SK-N-SH treated with all-trans-retinoic acid at 6 μM for 48 hours (cell line): ENCODE measurements around the gene GXYLT2.

Experiments
- ATAC-seq: fragments of 200-7000 bp; cut with Tn5 transposase; 3 replicates; pipeline ENCODE4 v1.9.1; 2020; ENCODE audit warnings: mild to moderate bottlenecking, moderate library complexity
- ARNTL ChIP-seq: fragments of 450-650 bp; formaldehyde crosslinking; IDR thresholded peaks from 2 replicates; pipeline ENCODE4 v1.5.0; 2020; ENCODE audit warnings: low read depth, mild to moderate bottlenecking, moderate library complexity, borderline replicate concordance
- BACH2 ChIP-seq: fragments of 250-450 bp; sonication (Bioruptor Pico); IDR thresholded peaks from 2 replicates; pipeline ENCODE4 v1.9.0; 2021; ENCODE audit warnings: mild to moderate bottlenecking, borderline replicate concordance
- CSDC2 ChIP-seq: fragments of 250-450 bp; sonication (Bioruptor Pico); IDR thresholded peaks from 2 replicates; pipeline ENCODE4 v1.5.0; 2020; ENCODE audit warnings: mild to moderate bottlenecking, moderate library complexity
- GLIS3 ChIP-seq: fragments of 250-450 bp; sonication (Bioruptor Pico); IDR thresholded peaks from 2 replicates; pipeline ENCODE4 v1.5.0; 2020; ENCODE audit warnings: mild to moderate bottlenecking, moderate library complexity
- ISL1 ChIP-seq: fragments of 250-450 bp; sonication (Bioruptor Pico); IDR thresholded peaks from 2 replicates; pipeline ENCODE4 v2.1.2; 2022; ENCODE audit warnings: mild to moderate bottlenecking, moderate library complexity
- OSR1 ChIP-seq: fragments of 250-450 bp; sonication (Bioruptor Pico); IDR thresholded peaks from 2 replicates; pipeline ENCODE4 v1.8.0; 2022; ENCODE audit warnings: moderate library complexity, mild to moderate bottlenecking, inconsistent platforms
- PPARA ChIP-seq: fragments of 250-450 bp; sonication (Bioruptor Pico); IDR thresholded peaks from 2 replicates; pipeline ENCODE4 v1.5.0; 2020; ENCODE audit warnings: mild to moderate bottlenecking, borderline replicate concordance
- RARB ChIP-seq: fragments of 250-450 bp; sonication (Bioruptor Pico); IDR thresholded peaks from 2 replicates; pipeline ENCODE4 v1.8.0; 2021; ENCODE audit warnings: mild to moderate bottlenecking, moderate library complexity
- SNAI2 ChIP-seq: fragments of 250-450 bp; sonication (Bioruptor Pico); IDR thresholded peaks from 2 replicates; pipeline ENCODE4 v1.5.0; 2020; ENCODE audit warnings: mild to moderate bottlenecking, moderate library complexity
- TCF4 ChIP-seq: fragments of 250-450 bp; sonication (Bioruptor Pico); IDR thresholded peaks from 2 replicates; pipeline ENCODE4 v1.8.0; 2021; ENCODE audit warnings: mild to moderate bottlenecking, moderate library complexity, borderline replicate concordance
- TOX ChIP-seq: fragments of 250-450 bp; sonication (Bioruptor Pico); IDR thresholded peaks from 2 replicates; pipeline ENCODE4 v1.8.0; 2021; ENCODE audit warnings: mild to moderate bottlenecking, moderate library complexity, borderline replicate concordance
- ZC3H10 ChIP-seq: fragments of 250-450 bp; sonication (Bioruptor Pico); IDR thresholded peaks from 2 replicates; pipeline ENCODE4 v1.5.1; 2021; ENCODE audit warnings: mild to moderate bottlenecking, moderate library complexity
- ZFP3 ChIP-seq: fragments of 250-450 bp; sonication (Bioruptor Pico); IDR thresholded peaks from 2 replicates; pipeline ENCODE4 v1.5.0; 2020; ENCODE audit warnings: mild to moderate bottlenecking, moderate library complexity
- ZFP30 ChIP-seq: fragments of 450-650 bp; formaldehyde crosslinking; IDR thresholded peaks from 2 replicates; pipeline ENCODE4 v1.5.0; 2022; ENCODE audit warnings: mild to moderate bottlenecking, moderate library complexity
- ZNF565 ChIP-seq: fragments of 450-650 bp; formaldehyde crosslinking; conservative IDR thresholded peaks from 2 replicates; pipeline ENCODE4 v1.5.0; 2020; ENCODE audit warnings: low read depth, mild to moderate bottlenecking, moderate library complexity
- ZNF70 ChIP-seq: fragments of 450-650 bp; formaldehyde crosslinking; IDR thresholded peaks from 2 replicates; pipeline ENCODE4 v1.5.0; 2020; ENCODE audit warnings: mild to moderate bottlenecking, moderate library complexity
- ZNF8 ChIP-seq: fragments of 450-650 bp; formaldehyde crosslinking; IDR thresholded peaks from 2 replicates; pipeline ENCODE4 v1.5.0; 2020; ENCODE audit warnings: mild to moderate bottlenecking, moderate library complexity
- TF ChIP-seq, protein P1 (sequence below): fragments of 250-450 bp; sonication (Bioruptor Pico); IDR thresholded peaks from 2 replicates; pipeline ENCODE4 v1.5.0; 2020; ENCODE audit warnings: mild to moderate bottlenecking, moderate library complexity
- TF ChIP-seq, protein P2 (sequence below): fragments of 250-450 bp; sonication (Bioruptor Pico); IDR thresholded peaks from 2 replicates; pipeline ENCODE4 v1.8.0; 2021; ENCODE audit warnings: low read depth, mild to moderate bottlenecking, moderate library complexity, borderline replicate concordance
- TF ChIP-seq, protein P3 (sequence below): fragments of 250-450 bp; sonication (Bioruptor Pico); IDR thresholded peaks from 2 replicates; pipeline ENCODE4 v1.8.0; 2020; ENCODE audit warnings: mild to moderate bottlenecking, moderate library complexity, borderline replicate concordance
- TF ChIP-seq, protein P4 (sequence below): fragments of 250-450 bp; sonication (Bioruptor Pico); IDR thresholded peaks from 2 replicates; pipeline ENCODE4 v1.5.1; 2021; ENCODE audit warnings: mild to moderate bottlenecking, moderate library complexity

The GXYLT2 gene

DNA sequence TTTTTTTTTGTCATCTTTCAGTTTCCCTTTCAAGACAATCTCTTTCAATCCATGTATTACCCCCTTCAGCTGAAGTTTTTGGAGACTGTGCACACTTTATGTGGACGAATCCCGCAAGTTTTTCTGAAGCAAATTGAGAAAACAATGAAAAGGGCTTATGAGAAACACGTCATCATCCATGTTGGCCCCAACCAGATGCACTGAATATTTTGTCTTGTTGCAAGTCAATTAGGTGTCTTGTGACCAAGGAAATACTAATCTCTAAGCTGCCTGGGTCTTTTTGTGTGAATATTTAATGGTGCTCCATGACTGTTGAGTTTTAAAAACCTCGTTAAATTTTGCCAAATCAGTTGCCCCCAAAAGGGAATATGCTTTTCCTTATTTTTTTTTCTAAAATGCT, 87.1 kb downstream of the GXYLT2 start:
- no peak for ATAC-seq
- TF ChIP-seq ZNF8 (CRISPR knock-in tag) (no peak), ZFP3 (CRISPR knock-in tag) (no peak), ISL1 (CRISPR knock-in tag) (no peak), SNAI2 (CRISPR knock-in tag) (no peak), BACH2 (CRISPR knock-in tag) (no peak), RARB (CRISPR knock-in tag) (no peak), ARNTL (CRISPR knock-in tag) (no peak), OSR1 (CRISPR knock-in tag) (no peak), ZC3H10 (CRISPR knock-in tag) (no peak), TOX (CRISPR knock-in tag) (no peak), GLIS3 (CRISPR knock-in tag) (no peak), ZFP30 (CRISPR knock-in tag) (no peak), TCF4 (CRISPR knock-in tag) (no peak)
- TF ChIP-seq, protein P1, sequence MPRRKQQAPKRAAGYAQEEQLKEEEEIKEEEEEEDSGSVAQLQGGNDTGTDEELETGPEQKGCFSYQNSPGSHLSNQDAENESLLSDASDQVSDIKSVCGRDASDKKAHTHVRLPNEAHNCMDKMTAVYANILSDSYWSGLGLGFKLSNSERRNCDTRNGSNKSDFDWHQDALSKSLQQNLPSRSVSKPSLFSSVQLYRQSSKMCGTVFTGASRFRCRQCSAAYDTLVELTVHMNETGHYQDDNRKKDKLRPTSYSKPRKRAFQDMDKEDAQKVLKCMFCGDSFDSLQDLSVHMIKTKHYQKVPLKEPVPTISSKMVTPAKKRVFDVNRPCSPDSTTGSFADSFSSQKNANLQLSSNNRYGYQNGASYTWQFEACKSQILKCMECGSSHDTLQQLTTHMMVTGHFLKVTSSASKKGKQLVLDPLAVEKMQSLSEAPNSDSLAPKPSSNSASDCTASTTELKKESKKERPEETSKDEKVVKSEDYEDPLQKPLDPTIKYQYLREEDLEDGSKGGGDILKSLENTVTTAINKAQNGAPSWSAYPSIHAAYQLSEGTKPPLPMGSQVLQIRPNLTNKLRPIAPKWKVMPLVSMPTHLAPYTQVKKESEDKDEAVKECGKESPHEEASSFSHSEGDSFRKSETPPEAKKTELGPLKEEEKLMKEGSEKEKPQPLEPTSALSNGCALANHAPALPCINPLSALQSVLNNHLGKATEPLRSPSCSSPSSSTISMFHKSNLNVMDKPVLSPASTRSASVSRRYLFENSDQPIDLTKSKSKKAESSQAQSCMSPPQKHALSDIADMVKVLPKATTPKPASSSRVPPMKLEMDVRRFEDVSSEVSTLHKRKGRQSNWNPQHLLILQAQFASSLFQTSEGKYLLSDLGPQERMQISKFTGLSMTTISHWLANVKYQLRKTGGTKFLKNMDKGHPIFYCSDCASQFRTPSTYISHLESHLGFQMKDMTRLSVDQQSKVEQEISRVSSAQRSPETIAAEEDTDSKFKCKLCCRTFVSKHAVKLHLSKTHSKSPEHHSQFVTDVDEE = no peak
- TF ChIP-seq, protein P2, sequence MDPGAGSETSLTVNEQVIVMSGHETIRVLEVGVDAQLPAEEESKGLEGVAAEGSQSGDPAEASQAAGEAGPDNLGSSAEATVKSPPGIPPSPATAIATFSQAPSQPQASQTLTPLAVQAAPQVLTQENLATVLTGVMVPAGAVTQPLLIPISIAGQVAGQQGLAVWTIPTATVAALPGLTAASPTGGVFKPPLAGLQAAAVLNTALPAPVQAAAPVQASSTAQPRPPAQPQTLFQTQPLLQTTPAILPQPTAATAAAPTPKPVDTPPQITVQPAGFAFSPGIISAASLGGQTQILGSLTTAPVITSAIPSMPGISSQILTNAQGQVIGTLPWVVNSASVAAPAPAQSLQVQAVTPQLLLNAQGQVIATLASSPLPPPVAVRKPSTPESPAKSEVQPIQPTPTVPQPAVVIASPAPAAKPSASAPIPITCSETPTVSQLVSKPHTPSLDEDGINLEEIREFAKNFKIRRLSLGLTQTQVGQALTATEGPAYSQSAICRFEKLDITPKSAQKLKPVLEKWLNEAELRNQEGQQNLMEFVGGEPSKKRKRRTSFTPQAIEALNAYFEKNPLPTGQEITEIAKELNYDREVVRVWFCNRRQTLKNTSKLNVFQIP = no peak
- TF ChIP-seq, protein P3, sequence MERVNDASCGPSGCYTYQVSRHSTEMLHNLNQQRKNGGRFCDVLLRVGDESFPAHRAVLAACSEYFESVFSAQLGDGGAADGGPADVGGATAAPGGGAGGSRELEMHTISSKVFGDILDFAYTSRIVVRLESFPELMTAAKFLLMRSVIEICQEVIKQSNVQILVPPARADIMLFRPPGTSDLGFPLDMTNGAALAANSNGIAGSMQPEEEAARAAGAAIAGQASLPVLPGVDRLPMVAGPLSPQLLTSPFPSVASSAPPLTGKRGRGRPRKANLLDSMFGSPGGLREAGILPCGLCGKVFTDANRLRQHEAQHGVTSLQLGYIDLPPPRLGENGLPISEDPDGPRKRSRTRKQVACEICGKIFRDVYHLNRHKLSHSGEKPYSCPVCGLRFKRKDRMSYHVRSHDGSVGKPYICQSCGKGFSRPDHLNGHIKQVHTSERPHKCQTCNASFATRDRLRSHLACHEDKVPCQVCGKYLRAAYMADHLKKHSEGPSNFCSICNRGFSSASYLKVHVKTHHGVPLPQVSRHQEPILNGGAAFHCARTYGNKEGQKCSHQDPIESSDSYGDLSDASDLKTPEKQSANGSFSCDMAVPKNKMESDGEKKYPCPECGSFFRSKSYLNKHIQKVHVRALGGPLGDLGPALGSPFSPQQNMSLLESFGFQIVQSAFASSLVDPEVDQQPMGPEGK (CRISPR knock-in tag) = no peak
- TF ChIP-seq, protein P4, sequence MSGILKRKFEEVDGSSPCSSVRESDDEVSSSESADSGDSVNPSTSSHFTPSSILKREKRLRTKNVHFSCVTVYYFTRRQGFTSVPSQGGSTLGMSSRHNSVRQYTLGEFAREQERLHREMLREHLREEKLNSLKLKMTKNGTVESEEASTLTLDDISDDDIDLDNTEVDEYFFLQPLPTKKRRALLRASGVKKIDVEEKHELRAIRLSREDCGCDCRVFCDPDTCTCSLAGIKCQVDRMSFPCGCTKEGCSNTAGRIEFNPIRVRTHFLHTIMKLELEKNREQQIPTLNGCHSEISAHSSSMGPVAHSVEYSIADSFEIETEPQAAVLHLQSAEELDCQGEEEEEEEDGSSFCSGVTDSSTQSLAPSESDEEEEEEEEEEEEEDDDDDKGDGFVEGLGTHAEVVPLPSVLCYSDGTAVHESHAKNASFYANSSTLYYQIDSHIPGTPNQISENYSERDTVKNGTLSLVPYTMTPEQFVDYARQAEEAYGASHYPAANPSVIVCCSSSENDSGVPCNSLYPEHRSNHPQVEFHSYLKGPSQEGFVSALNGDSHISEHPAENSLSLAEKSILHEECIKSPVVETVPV (CRISPR knock-in tag) = no peak

DNA sequence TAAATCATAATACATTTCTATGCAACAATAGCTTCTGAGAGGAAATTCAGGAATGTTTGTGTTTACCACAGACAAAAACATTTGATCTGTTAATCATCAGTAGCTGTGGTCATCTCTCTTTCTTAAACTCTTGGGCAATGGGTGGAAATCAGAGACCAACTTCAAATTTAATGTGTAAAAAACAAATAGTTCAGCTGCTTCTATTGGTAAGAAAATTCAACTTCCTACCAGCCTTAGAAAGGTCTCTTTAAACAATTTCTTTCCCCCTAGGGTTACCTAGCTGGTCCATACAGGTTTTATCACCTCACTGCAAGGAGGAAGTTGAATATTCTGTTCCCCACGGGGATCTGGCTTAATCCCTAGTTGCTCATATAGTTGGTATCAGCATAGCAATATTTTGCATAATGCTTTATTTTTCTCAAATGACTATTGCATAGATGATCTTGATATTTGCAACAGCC, 88.5 kb downstream of the GXYLT2 start:
- TF ChIP-seq PPARA (CRISPR knock-in tag) (no peak), ZNF565 (CRISPR knock-in tag) (no peak), ISL1 (CRISPR knock-in tag) (no peak), ZC3H10 (CRISPR knock-in tag) (no peak), RARB (CRISPR knock-in tag) (no peak), ZFP30 (CRISPR knock-in tag) (no peak), GLIS3 (CRISPR knock-in tag) (no peak), CSDC2 (CRISPR knock-in tag) (no peak), ZNF70 (no peak)
- TF ChIP-seq, protein P2 = no peak
- no peak for ATAC-seq
